Measurements from ENCODE around the gene PLPP3.

DNA sequence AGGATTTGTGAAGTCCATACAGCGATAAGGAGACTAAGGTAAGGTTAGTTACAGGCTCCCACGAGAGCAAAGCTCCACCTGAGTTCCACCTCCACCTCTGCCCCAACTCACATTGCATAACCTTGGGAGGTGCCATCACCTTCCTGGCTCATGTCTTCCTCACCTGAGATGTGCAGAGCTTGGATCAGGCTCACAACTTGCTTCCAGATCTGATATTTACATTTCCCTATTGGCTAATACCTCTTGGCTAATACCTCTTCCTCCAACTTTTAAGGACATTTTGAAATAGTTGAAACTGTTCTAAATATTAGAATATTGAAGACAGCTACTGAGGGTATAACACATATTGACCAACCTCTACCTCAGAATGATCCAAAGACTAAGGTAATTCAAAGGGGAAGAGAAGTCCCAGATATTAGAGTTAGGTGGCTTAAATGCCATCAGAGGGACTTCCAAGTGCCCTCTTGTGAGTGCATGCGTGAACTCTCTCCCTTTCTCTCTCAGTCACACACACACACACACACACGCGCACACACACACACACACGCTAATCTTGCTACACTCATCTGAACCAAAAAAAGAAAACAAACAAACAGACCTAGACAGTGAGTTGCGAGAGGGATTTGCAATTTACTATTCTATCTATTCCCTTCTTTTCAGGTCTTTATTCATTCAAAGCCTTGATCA is 134.3 kb downstream of the PLPP3 start:
- TF ChIP-seq CTCF (IDR thresholded peaks at IDR 0.05), result no peak
- TF ChIP-seq, protein P1, sequence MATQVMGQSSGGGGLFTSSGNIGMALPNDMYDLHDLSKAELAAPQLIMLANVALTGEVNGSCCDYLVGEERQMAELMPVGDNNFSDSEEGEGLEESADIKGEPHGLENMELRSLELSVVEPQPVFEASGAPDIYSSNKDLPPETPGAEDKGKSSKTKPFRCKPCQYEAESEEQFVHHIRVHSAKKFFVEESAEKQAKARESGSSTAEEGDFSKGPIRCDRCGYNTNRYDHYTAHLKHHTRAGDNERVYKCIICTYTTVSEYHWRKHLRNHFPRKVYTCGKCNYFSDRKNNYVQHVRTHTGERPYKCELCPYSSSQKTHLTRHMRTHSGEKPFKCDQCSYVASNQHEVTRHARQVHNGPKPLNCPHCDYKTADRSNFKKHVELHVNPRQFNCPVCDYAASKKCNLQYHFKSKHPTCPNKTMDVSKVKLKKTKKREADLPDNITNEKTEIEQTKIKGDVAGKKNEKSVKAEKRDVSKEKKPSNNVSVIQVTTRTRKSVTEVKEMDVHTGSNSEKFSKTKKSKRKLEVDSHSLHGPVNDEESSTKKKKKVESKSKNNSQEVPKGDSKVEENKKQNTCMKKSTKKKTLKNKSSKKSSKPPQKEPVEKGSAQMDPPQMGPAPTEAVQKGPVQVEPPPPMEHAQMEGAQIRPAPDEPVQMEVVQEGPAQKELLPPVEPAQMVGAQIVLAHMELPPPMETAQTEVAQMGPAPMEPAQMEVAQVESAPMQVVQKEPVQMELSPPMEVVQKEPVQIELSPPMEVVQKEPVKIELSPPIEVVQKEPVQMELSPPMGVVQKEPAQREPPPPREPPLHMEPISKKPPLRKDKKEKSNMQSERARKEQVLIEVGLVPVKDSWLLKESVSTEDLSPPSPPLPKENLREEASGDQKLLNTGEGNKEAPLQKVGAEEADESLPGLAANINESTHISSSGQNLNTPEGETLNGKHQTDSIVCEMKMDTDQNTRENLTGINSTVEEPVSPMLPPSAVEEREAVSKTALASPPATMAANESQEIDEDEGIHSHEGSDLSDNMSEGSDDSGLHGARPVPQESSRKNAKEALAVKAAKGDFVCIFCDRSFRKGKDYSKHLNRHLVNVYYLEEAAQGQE (IDR thresholded peaks at IDR 0.05; ENCODE audit: insufficient read depth in 1 of 2, low read depth in 2 of 2, low read length in 1 of 2), result no peak
